ENCODE data around the gene UGT1A10. TPM values are rescaled to one million over a fixed set of nuclear protein-coding genes. Genes with fewer than 3 reads are reported as not detected.

Gene UGT1A10
- total and polyA plus RNA-seq, 4 donors, result 0.38 TPM; not detected in 3

- Histone ChIP-seq H3K9me3 (ENCODE audit: control insufficient read depth, low read length) (no peaks in the 10 kb centered on the region), H3K36me3 (ENCODE audit: control insufficient read depth in 1 of 2, insufficient read depth in 2 of 2, low read length in 1 of 2) (no peaks in the 10 kb centered on the region), H3K27me3 (ENCODE audit: control insufficient read depth in 1 of 2, insufficient read depth in 2 of 2, low read length in 1 of 2) (no peaks in the 10 kb centered on the region), H3K4me3 (ENCODE audit: low read length in 2 of 2) (no peak overlapping the region), H3K4me1 (ENCODE audit: control insufficient read depth in 1 of 2, insufficient read depth in 2 of 2, low read length in 2 of 2) (no peaks in the 10 kb centered on the region), H3K27ac (ENCODE audit: low read depth in 1 of 2, low read length in 2 of 2) (no peak overlapping the region)
- DNase-seq (no peak), ATAC-seq (ENCODE audit: low FRiP score) (no peak)
- intact Hi-C loops (cut with DNase I), result no loop called here
- WGBS, 2 donors, result 67 to 75% methylated on average over 3 of the region's 3 CpGs
Observed at GRCh38 chr2:233802132-233802815, 166.0 kb downstream of the UGT1A10 start.

- DNase-seq, result no peak
- no peak for ATAC-seq (ENCODE audit: low FRiP score)
- WGBS, 2 donors, result 72 to 84% methylated on average over 2 of the region's 2 CpGs
Observed at GRCh38 chr2:233803292-233803911, 167.2 kb downstream of the UGT1A10 start.

GRCh38 chr2:233803994-233804393 is 167.7 kb downstream of the UGT1A10 start:
- Histone ChIP-seq H3K27ac (ENCODE audit: low read depth in 1 of 2, low read length in 2 of 2) (no peak overlapping the region), H3K4me1 (ENCODE audit: control insufficient read depth in 1 of 2, insufficient read depth in 2 of 2, low read length in 2 of 2) (no peaks in the 10 kb centered on the region), H3K4me3 (ENCODE audit: low read length in 2 of 2) (no peak overlapping the region), H3K27me3 (ENCODE audit: control insufficient read depth in 1 of 2, insufficient read depth in 2 of 2, low read length in 1 of 2) (no peaks in the 10 kb centered on the region), H3K9me3 (ENCODE audit: control insufficient read depth, low read length) (no peaks in the 10 kb centered on the region), H3K36me3 (ENCODE audit: control insufficient read depth in 1 of 2, insufficient read depth in 2 of 2, low read length in 1 of 2) (no peaks in the 10 kb centered on the region)
- DNase-seq, result peak in 1 of 2 donors; percentile 48
- intact Hi-C loops (cut with DNase I), result no loop called here
- WGBS, 2 donors, result 68 to 70% methylated on average over 8 of the region's 8 CpGs
- no peak for ATAC-seq (ENCODE audit: low FRiP score)

More at GRCh38 chr2:233803292-233803911, 167.2 kb downstream of the UGT1A10 start:
- no peaks in the 10 kb centered on the region for H3K9me3 ChIP-seq (ENCODE audit: control insufficient read depth, low read length)
- H3K27me3 ChIP-seq (ENCODE audit: control insufficient read depth in 1 of 2, insufficient read depth in 2 of 2, low read length in 1 of 2), result no peaks in the 10 kb centered on the region
- no peaks in the 10 kb centered on the region for H3K36me3 ChIP-seq (ENCODE audit: control insufficient read depth in 1 of 2, insufficient read depth in 2 of 2, low read length in 1 of 2)
- H3K4me1 ChIP-seq (ENCODE audit: control insufficient read depth in 1 of 2, insufficient read depth in 2 of 2, low read length in 2 of 2), result no peaks in the 10 kb centered on the region
- no peak overlapping the region for H3K4me3 ChIP-seq (ENCODE audit: low read length in 2 of 2)
- no peak overlapping the region for H3K27ac ChIP-seq (ENCODE audit: low read depth in 1 of 2, low read length in 2 of 2)
- intact Hi-C loops (cut with DNase I), result no loop called here

- Histone ChIP-seq H3K27me3 (ENCODE audit: control insufficient read depth in 1 of 2, insufficient read depth in 2 of 2, low read length in 1 of 2) (no peaks in the 10 kb centered on the region), H3K27ac (ENCODE audit: low read depth in 1 of 2, low read length in 2 of 2) (no peak overlapping the region), H3K36me3 (ENCODE audit: control insufficient read depth in 1 of 2, insufficient read depth in 2 of 2, low read length in 1 of 2) (no peaks in the 10 kb centered on the region), H3K4me3 (ENCODE audit: low read length in 2 of 2) (no peak overlapping the region), H3K4me1 (ENCODE audit: control insufficient read depth in 1 of 2, insufficient read depth in 2 of 2, low read length in 2 of 2) (no peaks in the 10 kb centered on the region), H3K9me3 (ENCODE audit: control insufficient read depth, low read length) (no peaks in the 10 kb centered on the region)
- peak; percentile 9 for ATAC-seq (ENCODE audit: low FRiP score)
- intact Hi-C loops (cut with DNase I), result no loop called here
- 73 to 74% methylated on average over 12 of the region's 12 CpGs for WGBS, 2 donors
- peak in 1 of 2 donors; percentile 47 for DNase-seq
Observed at GRCh38 chr2:233807215-233807865, 171.1 kb downstream of the UGT1A10 start.

- DNase-seq (peak in 1 of 2 donors; percentile 55), ATAC-seq (ENCODE audit: low FRiP score) (no peak)
- intact Hi-C loops (cut with DNase I), result no loop called here
- Histone ChIP-seq H3K36me3 (ENCODE audit: control insufficient read depth in 1 of 2, insufficient read depth in 2 of 2, low read length in 1 of 2) (no peaks in the 10 kb centered on the region), H3K4me1 (ENCODE audit: control insufficient read depth in 1 of 2, insufficient read depth in 2 of 2, low read length in 2 of 2) (no peaks in the 10 kb centered on the region), H3K9me3 (ENCODE audit: control insufficient read depth, low read length) (no peaks in the 10 kb centered on the region), H3K27ac (ENCODE audit: low read depth in 1 of 2, low read length in 2 of 2) (no peak overlapping the region), H3K4me3 (ENCODE audit: low read length in 2 of 2) (no peak overlapping the region), H3K27me3 (ENCODE audit: control insufficient read depth in 1 of 2, insufficient read depth in 2 of 2, low read length in 1 of 2) (no peaks in the 10 kb centered on the region)
- 75 to 79% methylated on average over 10 of the region's 10 CpGs for whole genome bisulfite sequencing, 2 donors
Observed at GRCh38 chr2:233807966-233808935, 172.0 kb downstream of the UGT1A10 start.

- H3K9me3 ChIP-seq (ENCODE audit: control insufficient read depth, low read length), result no peaks in the 10 kb centered on the region
- ATAC-seq (ENCODE audit: low FRiP score), result no peak
- no peaks in the 10 kb centered on the region for H3K4me1 ChIP-seq (ENCODE audit: control insufficient read depth in 1 of 2, insufficient read depth in 2 of 2, low read length in 2 of 2)
- WGBS, 2 donors, result 84 to 88% methylated on average over 6 of the region's 6 CpGs
- no peak overlapping the region for H3K4me3 ChIP-seq (ENCODE audit: low read length in 2 of 2)
- no peaks in the 10 kb centered on the region for H3K36me3 ChIP-seq (ENCODE audit: control insufficient read depth in 1 of 2, insufficient read depth in 2 of 2, low read length in 1 of 2)
- DNase-seq, result no peak
- no peaks in the 10 kb centered on the region for H3K27me3 ChIP-seq (ENCODE audit: control insufficient read depth in 1 of 2, insufficient read depth in 2 of 2, low read length in 1 of 2)
- H3K27ac ChIP-seq (ENCODE audit: low read depth in 1 of 2, low read length in 2 of 2), result no peak overlapping the region
- intact Hi-C loops (cut with DNase I), result no loop called here
Observed at GRCh38 chr2:233810385-233810784, 174.1 kb downstream of the UGT1A10 start.

- intact Hi-C loops (cut with DNase I), result no loop called here
- Histone ChIP-seq H3K4me1 (ENCODE audit: control insufficient read depth in 1 of 2, insufficient read depth in 2 of 2, low read length in 2 of 2) (no peaks in the 10 kb centered on the region), H3K27me3 (ENCODE audit: control insufficient read depth in 1 of 2, insufficient read depth in 2 of 2, low read length in 1 of 2) (no peaks in the 10 kb centered on the region), H3K9me3 (ENCODE audit: control insufficient read depth, low read length) (no peaks in the 10 kb centered on the region), H3K4me3 (ENCODE audit: low read length in 2 of 2) (no peak overlapping the region), H3K36me3 (ENCODE audit: control insufficient read depth in 1 of 2, insufficient read depth in 2 of 2, low read length in 1 of 2) (no peaks in the 10 kb centered on the region), H3K27ac (ENCODE audit: low read depth in 1 of 2, low read length in 2 of 2) (no peak overlapping the region)
- ATAC-seq (ENCODE audit: low FRiP score) (no peak), DNase-seq (peak in 1 of 2 donors; percentile 34)
- 78 to 84% methylated on average over 4 of the region's 4 CpGs for WGBS, 2 donors
Observed at GRCh38 chr2:233811087-233811486, 174.8 kb downstream of the UGT1A10 start.

GRCh38 chr2:233811732-233812131 is 175.5 kb downstream of the UGT1A10 start:
- Histone ChIP-seq H3K36me3 (ENCODE audit: control insufficient read depth in 1 of 2, insufficient read depth in 2 of 2, low read length in 1 of 2) (no peaks in the 10 kb centered on the region), H3K27ac (ENCODE audit: low read depth in 1 of 2, low read length in 2 of 2) (no peak overlapping the region), H3K4me1 (ENCODE audit: control insufficient read depth in 1 of 2, insufficient read depth in 2 of 2, low read length in 2 of 2) (no peaks in the 10 kb centered on the region), H3K4me3 (ENCODE audit: low read length in 2 of 2) (no peak overlapping the region), H3K9me3 (ENCODE audit: control insufficient read depth, low read length) (no peaks in the 10 kb centered on the region), H3K27me3 (ENCODE audit: control insufficient read depth in 1 of 2, insufficient read depth in 2 of 2, low read length in 1 of 2) (no peaks in the 10 kb centered on the region)
- 91 to 95% methylated on average over 8 of the region's 8 CpGs for WGBS, 2 donors
- intact Hi-C loops (cut with DNase I), result no loop called here
- DNase-seq, result peak; percentile 23 to 25
- ATAC-seq (ENCODE audit: low FRiP score), result no peak
